Calu3 (cell line): ENCODE measurements around the gene UBE2L6. TPM values are rescaled to one million over a fixed set of nuclear protein-coding genes. Genes with fewer than 3 reads are reported as not detected.

Experiments
- BruUV-seq: library from RNA; stranded (reverse); fragments of 400-500 nt; replicated peaks from 2 replicates; lab custom pipeline; 2021; lab: Mats Ljungman, UMichigan
- CTCF ChIA-PET: fragments of 300-600 bp; sonication (Branson Sonifier 250); formaldehyde crosslinking; loops from one replicate; lab custom pipeline; 2022; ENCODE audit warnings: antibody characterized with exemption; lab: Charles Lee
- DNase-seq: peaks from one replicate; pipeline ENCODE4 v3.0.0; 2022
- H3K27ac Mint-ChIP-seq: one replicate; pipeline ENCODE4 v1.8.0; 2022; ENCODE audit warnings: mixed read lengths; ENCODE audit not compliant: unreplicated experiment
- H3K27me3 Mint-ChIP-seq: one replicate; pipeline ENCODE4 v1.8.0; 2022; ENCODE audit warnings: mixed read lengths; ENCODE audit not compliant: unreplicated experiment
- H3K36me3 Mint-ChIP-seq: one replicate; pipeline ENCODE4 v1.8.0; 2022; ENCODE audit warnings: mild to moderate bottlenecking, moderate library complexity, mixed read lengths; ENCODE audit not compliant: insufficient read depth, unreplicated experiment
- H3K4me1 Mint-ChIP-seq: one replicate; pipeline ENCODE4 v1.8.0; 2022; ENCODE audit warnings: mild to moderate bottlenecking, low read depth, mixed read lengths; ENCODE audit not compliant: unreplicated experiment
- H3K4me3 Mint-ChIP-seq: one replicate; pipeline ENCODE4 v1.8.0; 2022; ENCODE audit warnings: mild to moderate bottlenecking, low read depth, moderate library complexity, mixed read lengths; ENCODE audit not compliant: unreplicated experiment
- H3K9me3 Mint-ChIP-seq: one replicate; pipeline ENCODE4 v1.8.0; 2022; ENCODE audit warnings: low read depth, mixed read lengths; ENCODE audit not compliant: unreplicated experiment
- CTCF ChIP-seq: fragments of 200-600 bp; IDR thresholded peaks from one replicate; pipeline ENCODE4 v1.8.0; 2022; ENCODE audit warnings: antibody characterized with exemption; ENCODE audit not compliant: unreplicated experiment
- intact Hi-C: fragments of 100-400 bp; cut with micrococcal nuclease; formaldehyde crosslinking; loops from one replicate; pipeline ENCODE4 v1.10.0; 2022; ENCODE audit not compliant: unreplicated experiment
- total RNA-seq: library from RNA; stranded (reverse); gene quantifications from 2 replicates; pipeline ENCODE4 v1.2.3, GENCODE V29; 2022

Gene UBE2L6
- total RNA-seq, 1 experiment from 2014 or later, result 80.8 TPM

- no peak for TF ChIP-seq CTCF
- Mint-ChIP-seq H3K4me3 (no peak overlapping the region), H3K27me3 (no peaks in the 10 kb centered on the region), H3K4me1 (no peaks in the 10 kb centered on the region), H3K9me3 (no peaks in the 10 kb centered on the region), H3K36me3 (no peaks in the 10 kb centered on the region), H3K27ac (no peak overlapping the region)
- no TSS peak for BruUV-seq
- intact Hi-C loops, result no loop called here
- DNase-seq, result no peak
- CTCF ChIA-PET, result interaction anchor here (1.6 kb wide), 1 partner anchor 31 kb away, joined by 3 read pairs; no protein-coding TSS in a partner anchor
Observed at GRCh38 chr11:57610170-57610569, 42.7 kb upstream of the UBE2L6 start.

DNA sequence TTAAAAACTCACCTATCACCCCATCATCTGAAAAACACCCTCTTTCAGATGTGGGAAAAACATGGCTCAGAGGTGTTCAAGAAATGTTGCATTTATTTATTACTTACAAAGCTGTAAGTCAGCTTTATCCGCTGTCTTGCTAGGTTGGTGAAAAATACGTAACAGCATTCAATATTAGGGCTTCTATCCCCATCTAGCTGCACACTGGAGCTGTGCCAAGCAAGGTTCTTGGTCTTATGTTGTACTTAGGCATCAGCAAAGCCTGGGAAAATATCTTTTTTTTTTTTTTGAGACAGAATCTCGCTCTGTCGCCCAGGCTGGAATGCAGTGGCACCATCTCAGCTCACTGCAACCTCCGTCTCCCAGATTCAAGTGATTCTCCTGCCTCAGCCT is 37.6 kb upstream of the UBE2L6 start:
- DNase-seq, result no peak
- no peak for TF ChIP-seq CTCF
- H3K4me1 Mint-ChIP-seq, result peaks cover under 1% of the 10 kb centered on the region
- CTCF ChIA-PET, result interaction anchor here (0.7 kb wide), 1 partner anchor 259 kb away, joined by 3 read pairs; no protein-coding TSS in a partner anchor
- H3K36me3 Mint-ChIP-seq, result no peaks in the 10 kb centered on the region
- no peaks in the 10 kb centered on the region for H3K27me3 Mint-ChIP-seq
- H3K9me3 Mint-ChIP-seq, result no peaks in the 10 kb centered on the region
- no peak overlapping the region for H3K4me3 Mint-ChIP-seq
- intact Hi-C loops, result no loop called here
- no peak overlapping the region for H3K27ac Mint-ChIP-seq
- BruUV-seq, result no TSS peak

- DNase-seq, result no peak
- no peaks in the 10 kb centered on the region for H3K36me3 Mint-ChIP-seq
- no TSS peak for BruUV-seq
- intact Hi-C loops, result no loop called here
- TF ChIP-seq CTCF, result no peak
- no peaks in the 10 kb centered on the region for H3K9me3 Mint-ChIP-seq
- H3K4me3 Mint-ChIP-seq, result no peak overlapping the region
- no peak overlapping the region for H3K27ac Mint-ChIP-seq
- CTCF ChIA-PET, result interaction anchor here (0.7 to 0.8 kb wide), 2 partner anchors 40 to 259 kb away, joined by 3 read pairs; no protein-coding TSS in a partner anchor
- H3K27me3 Mint-ChIP-seq, result no peaks in the 10 kb centered on the region
- peaks cover 6% of the 10 kb centered on the region for H3K4me1 Mint-ChIP-seq
Observed at GRCh38 chr11:57604296-57605027, 37.0 kb upstream of the UBE2L6 start.

DNA sequence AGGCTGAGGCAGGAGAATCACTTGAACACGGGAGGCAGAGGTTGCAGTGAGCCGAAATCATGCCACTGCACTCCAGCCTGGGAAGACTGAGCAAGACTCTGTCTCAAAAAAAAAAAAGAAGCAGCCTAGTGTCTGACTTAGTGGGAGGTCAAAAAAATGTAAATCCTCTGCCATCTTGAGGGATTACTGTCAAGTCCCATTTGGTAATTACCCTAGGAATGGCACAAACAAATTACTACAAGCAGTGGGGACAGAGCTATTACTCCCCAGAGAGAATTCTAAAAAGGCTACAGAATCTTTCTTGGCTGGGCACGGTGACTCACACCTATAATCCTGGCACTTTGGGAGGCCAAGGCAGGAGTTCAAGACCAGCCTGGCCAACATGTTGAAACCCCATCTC is 33.8 kb upstream of the UBE2L6 start:
- Mint-ChIP-seq H3K9me3 (no peaks in the 10 kb centered on the region), H3K4me3 (no peak overlapping the region), H3K27me3 (no peaks in the 10 kb centered on the region), H3K4me1 (peaks cover 27% of the 10 kb centered on the region), H3K27ac (no peak overlapping the region), H3K36me3 (peaks cover 8% of the 10 kb centered on the region)
- TF ChIP-seq CTCF, result no peak
- no peak for DNase-seq
- CTCF ChIA-PET, result interaction anchor here (0.7 kb wide), 1 partner anchor 40 kb away, joined by 5 read pairs; no protein-coding TSS in a partner anchor
- no TSS peak for BruUV-seq
- intact Hi-C loops, result no loop called here
